GM06990 (cell line): Measurements from ENCODE around the gene TGOLN2.

Experiments used
- DNase-seq: peaks from one replicate; pipeline ENCODE4 v3.0.0-alpha.2; 2011; ENCODE audit not compliant: insufficient read length; ENCODE audit errors: extremely low read depth
- H3K27me3 ChIP-seq: replicated peaks from 2 replicates; pipeline ENCODE4 v1.6.0; 2011; ENCODE audit warnings: low read length; ENCODE audit not compliant: control insufficient read depth, insufficient read depth
- H3K36me3 ChIP-seq: 2 replicates; pipeline ENCODE4 v1.5.1; 2011; ENCODE audit warnings: low read length; ENCODE audit not compliant: control insufficient read depth, insufficient read depth
- H3K4me3 ChIP-seq: replicated peaks from 2 replicates; pipeline ENCODE4 v1.5.1; 2011; ENCODE audit warnings: low read depth, mild to moderate bottlenecking, control low read depth, low read length
- CTCF ChIP-seq: IDR thresholded peaks from 2 replicates; pipeline ENCODE4 v1.5.1; 2011; ENCODE audit warnings: low read length, control low read depth, mild to moderate bottlenecking, inconsistent platforms; ENCODE audit not compliant: insufficient read depth, poor library complexity, severe bottlenecking

Gene TGOLN2

GRCh38 chr2:85278361-85278760 lies 49.4 kb downstream of the TGOLN2 start:
- H3K27me3 ChIP-seq = no peaks in the 10 kb centered on the region
- no peak for DNase-seq
- H3K4me3 ChIP-seq = no peak overlapping the region

GRCh38 chr2:85277416-85278158 lies 50.2 kb downstream of the TGOLN2 start:
- no peak for DNase-seq
- TF ChIP-seq CTCF = no peak
- H3K4me3 ChIP-seq = no peak overlapping the region
- H3K36me3 ChIP-seq = no peaks in the 10 kb centered on the region
- no peaks in the 10 kb centered on the region for H3K27me3 ChIP-seq

More at GRCh38 chr2:85278361-85278760, 49.4 kb downstream of the TGOLN2 start:
- no peak for TF ChIP-seq CTCF
- no peaks in the 10 kb centered on the region for H3K36me3 ChIP-seq

- no peak for TF ChIP-seq CTCF
- DNase-seq = no peak
- Histone ChIP-seq H3K36me3 (no peaks in the 10 kb centered on the region), H3K27me3 (no peaks in the 10 kb centered on the region), H3K4me3 (no peak overlapping the region)
These were observed 51.1 kb downstream of the TGOLN2 start for GRCh38 chr2:85276571-85277118.

- Histone ChIP-seq H3K27me3 (no peaks in the 10 kb centered on the region), H3K4me3 (no peak overlapping the region), H3K36me3 (no peaks in the 10 kb centered on the region)
- no peak for TF ChIP-seq CTCF
- DNase-seq = no peak
These were observed 51.7 kb downstream of the TGOLN2 start for GRCh38 chr2:85275984-85276540.

GRCh38 chr2:85273738-85274731 lies 53.8 kb downstream of the TGOLN2 start:
- no peak for TF ChIP-seq CTCF
- H3K36me3 ChIP-seq = no peaks in the 10 kb centered on the region
- no peak overlapping the region for H3K4me3 ChIP-seq
- DNase-seq = no peak
- H3K27me3 ChIP-seq = no peaks in the 10 kb centered on the region
